Measurements from ENCODE around the gene SLC2A14.

DNA sequence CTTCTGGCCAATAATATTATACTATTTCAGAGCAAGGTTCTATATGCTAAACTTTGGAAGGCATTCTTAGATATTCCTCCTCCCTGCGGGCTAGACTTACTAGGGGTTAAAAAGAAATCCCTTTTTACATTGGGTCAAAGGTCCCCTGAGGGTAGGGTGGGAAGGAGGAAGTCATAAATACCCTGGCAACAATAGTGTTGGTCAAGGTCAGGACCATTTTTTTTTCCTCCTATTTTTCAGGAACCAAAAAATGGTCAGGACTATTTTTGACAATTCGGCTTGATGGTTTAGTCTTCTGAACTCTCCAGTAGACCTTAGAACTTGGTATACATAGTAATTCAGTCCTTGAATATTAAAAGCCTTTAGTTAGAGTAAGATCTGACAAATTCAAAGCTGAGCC, 88.0 kb downstream of the SLC2A14 start:
- TF ChIP-seq, protein P1, sequence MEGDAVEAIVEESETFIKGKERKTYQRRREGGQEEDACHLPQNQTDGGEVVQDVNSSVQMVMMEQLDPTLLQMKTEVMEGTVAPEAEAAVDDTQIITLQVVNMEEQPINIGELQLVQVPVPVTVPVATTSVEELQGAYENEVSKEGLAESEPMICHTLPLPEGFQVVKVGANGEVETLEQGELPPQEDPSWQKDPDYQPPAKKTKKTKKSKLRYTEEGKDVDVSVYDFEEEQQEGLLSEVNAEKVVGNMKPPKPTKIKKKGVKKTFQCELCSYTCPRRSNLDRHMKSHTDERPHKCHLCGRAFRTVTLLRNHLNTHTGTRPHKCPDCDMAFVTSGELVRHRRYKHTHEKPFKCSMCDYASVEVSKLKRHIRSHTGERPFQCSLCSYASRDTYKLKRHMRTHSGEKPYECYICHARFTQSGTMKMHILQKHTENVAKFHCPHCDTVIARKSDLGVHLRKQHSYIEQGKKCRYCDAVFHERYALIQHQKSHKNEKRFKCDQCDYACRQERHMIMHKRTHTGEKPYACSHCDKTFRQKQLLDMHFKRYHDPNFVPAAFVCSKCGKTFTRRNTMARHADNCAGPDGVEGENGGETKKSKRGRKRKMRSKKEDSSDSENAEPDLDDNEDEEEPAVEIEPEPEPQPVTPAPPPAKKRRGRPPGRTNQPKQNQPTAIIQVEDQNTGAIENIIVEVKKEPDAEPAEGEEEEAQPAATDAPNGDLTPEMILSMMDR (IDR thresholded peaks at IDR 0.05; ENCODE audit: insufficient read depth, low read length, poor library complexity, severe bottlenecking) = no peak
- no peak for TF ChIP-seq EZH2phosphoT487 (conservative IDR thresholded peaks at IDR 0.05; ENCODE audit: low read length)
